HepG2 (cell line): ENCODE data around the gene ANKS1B. TPM values are rescaled to one million over a fixed set of nuclear protein-coding genes. Genes with fewer than 3 reads are reported as not detected.

Experiments
- ATAC-seq: fragments of 200-7000 bp; cut with Tn5 transposase; 3 replicates; pipeline ENCODE4 v1.9.1; 2020; ENCODE audit warnings: mild to moderate bottlenecking, moderate library complexity
- BruUV-seq: library from RNA; stranded (reverse); fragments of 400-500 nt; replicated peaks from 2 replicates; lab custom pipeline; 2021; lab: Mats Ljungman, UMichigan
- CTCF ChIA-PET: fragments of 300-600 bp; formaldehyde crosslinking; extraction: SDS; loops from one replicate; lab custom pipeline; 2021; ENCODE audit warnings: low total read pairs, inconsistent platforms, low intra/inter-chr PET ratio; lab: Yijun Ruan, JAX
- POLR2A ChIA-PET: fragments of 350-600 bp; sonication (Branson Sonifier 250); formaldehyde crosslinking; loops from one replicate; lab custom pipeline; 2020; ENCODE audit warnings: antibody characterized with exemption, inconsistent platforms; lab: Yijun Ruan, JAX
- DNase-seq: peaks from one replicate; pipeline ENCODE4 v3.0.0-alpha.2; 2015; ENCODE audit warnings: low spot score
- FAIRE-seq: peaks from 3 replicates; lab custom pipeline; 2011; peaks lifted over from hg19 to GRCh38; lab: Jason Lieb, UNC
- H2AFZ ChIP-seq: one replicate; pipeline ENCODE4 v1.6.1; 2011; ENCODE audit warnings: low read length, inconsistent platforms
- H3K27ac ChIP-seq: fragments of 300-600 bp; 3 replicates; pipeline ENCODE4 v1.8.0; 2011; ENCODE audit warnings: mixed run types, mild to moderate bottlenecking, mixed read lengths, low read length, inconsistent platforms; ENCODE audit not compliant: insufficient read depth; ENCODE audit errors: extremely low read length
- H3K27me3 ChIP-seq, 2 experiments: fragments of 200-600 bp in 1 of 2; 2 replicates in 1 of 2; 3 replicates in 1 of 2; pipeline versions ENCODE4 v1.6.0 to v1.8.0; 2011; ENCODE audit warnings: low read length in 2 of 2, mild to moderate bottlenecking in 2 of 2, moderate library complexity in 2 of 2, inconsistent platforms in 1 of 2; ENCODE audit not compliant: insufficient read depth in 2 of 2, control insufficient read depth in 1 of 2
- H3K36me3 ChIP-seq, 2 experiments: fragments of 200-600 bp in 1 of 2; replicated peaks in 1 of 2; 2 replicates in 1 of 2; 3 replicates in 1 of 2; pipeline versions ENCODE4 v1.5.1 to v1.8.0; 2011; ENCODE audit warnings: low read length in 2 of 2, inconsistent platforms in 1 of 2; ENCODE audit not compliant: insufficient read depth in 2 of 2, control insufficient read depth in 1 of 2
- H3K4me1 ChIP-seq: 2 replicates; pipeline ENCODE4 v1.5.1; 2012; ENCODE audit warnings: low read length, inconsistent platforms; ENCODE audit not compliant: insufficient read depth
- H3K4me2 ChIP-seq: 2 replicates; pipeline ENCODE4 v1.6.0; 2011; ENCODE audit warnings: low read depth, low read length, inconsistent platforms
- H3K4me3 ChIP-seq, 3 experiments: fragments of 200-600 bp in 1 of 3; sonication (generic), shearing (Covaris generic) in 1 of 3; replicated peaks in 1 of 3; 2 replicates each; pipeline ENCODE4 v1.5.1; 2011 to 2016; ENCODE audit warnings: low read length in 3 of 3, inconsistent platforms in 2 of 3, low read depth in 2 of 3, mild to moderate bottlenecking in 2 of 3, control low read depth in 1 of 3, mixed read lengths in 1 of 3; ENCODE audit not compliant: insufficient read depth in 1 of 3
- H3K79me2 ChIP-seq: one replicate; pipeline ENCODE4 v1.6.1; 2011; ENCODE audit warnings: low read length, inconsistent platforms; ENCODE audit not compliant: insufficient read depth
- H3K9ac ChIP-seq: 2 replicates; pipeline ENCODE4 v1.6.0; 2011; ENCODE audit warnings: mild to moderate bottlenecking, low read depth, low read length, inconsistent platforms; ENCODE audit not compliant: insufficient read depth
- H3K9me3 ChIP-seq: 2 replicates; pipeline ENCODE4 v1.5.1; 2012; ENCODE audit warnings: mild to moderate bottlenecking, low read length
- H4K20me1 ChIP-seq: 2 replicates; pipeline ENCODE4 v1.6.0; 2011; ENCODE audit warnings: inconsistent platforms, mild to moderate bottlenecking, low read length, moderate library complexity; ENCODE audit not compliant: insufficient read depth
- AKNA ChIP-seq: sonication (generic); formaldehyde crosslinking; IDR thresholded peaks from 2 replicates; pipeline ENCODE4 v1.4.0; 2020; ENCODE audit warnings: missing genetic modification reagents, borderline replicate concordance
- HMG20A ChIP-seq: IDR thresholded peaks from 2 replicates; pipeline ENCODE4 v1.6.1; 2016; ENCODE audit warnings: borderline replicate concordance
- IRX3 ChIP-seq: sonication (generic); formaldehyde crosslinking; IDR thresholded peaks from 2 replicates; pipeline ENCODE4 v1.8.1; 2023; ENCODE audit warnings: mild to moderate bottlenecking, low read depth, missing genetic modification reagents, borderline replicate concordance
- SMAD3 ChIP-seq: sonication (generic); formaldehyde crosslinking; IDR thresholded peaks from 2 replicates; pipeline ENCODE4 v1.4.0; 2020; ENCODE audit warnings: missing genetic modification reagents
- TAF15 ChIP-seq: fragments of 200-400 bp; formaldehyde crosslinking; IDR thresholded peaks from one replicate; pipeline ENCODE4 v1.6.1; 2018; ENCODE audit warnings: mild to moderate bottlenecking, low read depth, low read length; ENCODE audit not compliant: poor library complexity, severe bottlenecking
- ZNF33B ChIP-seq: sonication (generic); formaldehyde crosslinking; IDR thresholded peaks from 2 replicates; pipeline ENCODE4 v1.5.1; 2020; ENCODE audit warnings: mild to moderate bottlenecking, missing genetic modification reagents
- ZNF512B ChIP-seq: sonication (generic); formaldehyde crosslinking; IDR thresholded peaks from 2 replicates; pipeline ENCODE4 v1.5.1; 2020; ENCODE audit warnings: missing genetic modification reagents, mild to moderate bottlenecking, borderline replicate concordance
- ZNF547 ChIP-seq: sonication (generic); formaldehyde crosslinking; IDR thresholded peaks from 2 replicates; pipeline ENCODE4 v1.5.1; 2020; ENCODE audit warnings: mild to moderate bottlenecking, missing genetic modification reagents
- ZNF574 ChIP-seq: sonication (generic); formaldehyde crosslinking; IDR thresholded peaks from 2 replicates; pipeline ENCODE4 v1.4.0; 2020; ENCODE audit warnings: missing genetic modification reagents
- ZZZ3 ChIP-seq: sonication (generic); formaldehyde crosslinking; IDR thresholded peaks from 2 replicates; pipeline ENCODE4 v1.4.0; 2020; ENCODE audit warnings: missing genetic modification reagents, mild to moderate bottlenecking, borderline replicate concordance
- WGBS: methylation state at CpG from one replicate; pipeline ENCODE4 v1.1.6; 2017; ENCODE audit warnings: low lambda C conversion rate; 5-methylcytosine and 5-hydroxymethylcytosine counted together
- in situ Hi-C: cut with HindIII; loops from 2 replicates; pipeline ENCODE4 v1.10.0; 2017; ENCODE audit warnings: low pct_unique_long_range_greater_than_20kb; ENCODE audit not compliant: extremely low pct_ligation_motif_present
- intact Hi-C: fragments of 100-400 bp; cut with micrococcal nuclease; formaldehyde crosslinking; loops from one replicate; pipeline ENCODE4 v1.10.0; 2022; ENCODE audit not compliant: unreplicated experiment
- polyA plus RNA-seq, 8 experiments: library from polyadenylated mRNA; depleted of rRNA in 3 of 8; stranded (reverse) in 7 of 8; unstranded in 1 of 8; fragments of >200 nt; fragmentation: Illumina TruSeq in 4 of 8; extraction: Trizol in 4 of 8; gene quantifications; 2 replicates each; pipeline versions ENCODE4 v1.2.1 to v1.2.3, GENCODE V29; 2011 to 2016; ENCODE audit warnings: low read depth in 4 of 8, missing spikeins in 1 of 8, mixed read lengths in 1 of 8; ENCODE audit not compliant: insufficient read depth in 1 of 8
- total RNA-seq, 5 experiments: library from RNA; depleted of rRNA; stranded (reverse); fragments of >200 nt; fragmentation: Illumina TruSeq; extraction: Trizol; gene quantifications; 2 replicates each; pipeline ENCODE4 v1.2.3, GENCODE V29; 2016; ENCODE audit warnings: low read depth in 1 of 5

The ANKS1B gene
- total and polyA plus RNA-seq, 2 of the 13 experiments (the other 11 are each of a cell fraction or from before 2014, with no cell fraction given): 0.15 TPM; not detected in 1

- no peak for TF ChIP-seq SMAD3 (CRISPR knock-in tag)
- TF ChIP-seq ZNF33B: no peak
- no peak for TF ChIP-seq IRX3 (CRISPR knock-in tag)
- no peak for TF ChIP-seq ZNF512B
These were observed 849.4 kb downstream of the ANKS1B start (continued) for GRCh38 chr12:99135376-99135775.

- Histone ChIP-seq H3K27me3 (no peaks in the 10 kb centered on the region), H3K79me2 (no peaks in the 10 kb centered on the region), H2AFZ (no peak overlapping the region), H3K4me3 (no peak overlapping the region), H3K36me3 (no peaks in the 10 kb centered on the region), H3K9ac (no peak overlapping the region), H3K27ac (no peak overlapping the region), H3K4me2 (no peak overlapping the region), H3K4me1 (no peaks in the 10 kb centered on the region), H4K20me1 (no peaks in the 10 kb centered on the region), H3K9me3 (no peaks in the 10 kb centered on the region)
- DNase-seq: no peak
- WGBS: 25% methylated on average over 2 of the region's 2 CpGs
- ATAC-seq: no peak
- intact Hi-C loops (no loop called here), in situ Hi-C loops (no loop called here)
- FAIRE-seq: no peak
- CTCF ChIA-PET: no interaction called here
- no peak for TF ChIP-seq HMG20A (CRISPR knock-in tag)
- no peak for TF ChIP-seq ZZZ3 (CRISPR knock-in tag)
- TF ChIP-seq TAF15: no peak
- TF ChIP-seq ZNF574 (CRISPR knock-in tag): no peak
- no peak for TF ChIP-seq ZNF547 (CRISPR knock-in tag)
- no peak for TF ChIP-seq AKNA (CRISPR knock-in tag)
- BruUV-seq: no TSS peak
- POLR2A ChIA-PET: no interaction called here
These were observed 851.3 kb downstream of the ANKS1B start for GRCh38 chr12:99133401-99133800.
